Ishikawa (cell line): ENCODE results near the gene SLCO3A1.

Source experiments
- CEBPB ChIP-seq: IDR thresholded peaks from 2 replicates; pipeline ENCODE4 v1.6.1; 2012
- CREB1 ChIP-seq: IDR thresholded peaks from 2 replicates; pipeline ENCODE4 v1.6.1; 2012; ENCODE audit warnings: low read depth
- EP300 ChIP-seq: IDR thresholded peaks from 2 replicates; pipeline ENCODE4 v1.6.1; 2012; ENCODE audit warnings: borderline replicate concordance
- FOXM1 ChIP-seq: IDR thresholded peaks from 2 replicates; pipeline ENCODE4 v1.6.1; 2012; ENCODE audit warnings: low read depth, borderline replicate concordance
- NFIC ChIP-seq: IDR thresholded peaks from 2 replicates; pipeline ENCODE4 v1.6.1; 2012
- RAD21 ChIP-seq: IDR thresholded peaks from 2 replicates; pipeline ENCODE4 v1.6.1; 2012; ENCODE audit warnings: low read depth
- TAF1 ChIP-seq: IDR thresholded peaks from 2 replicates; pipeline ENCODE4 v1.6.1; 2012; ENCODE audit warnings: low read depth, mild to moderate bottlenecking
- TCF12 ChIP-seq: IDR thresholded peaks from 2 replicates; pipeline ENCODE4 v1.6.1; 2012; ENCODE audit warnings: low read depth
- TEAD4 ChIP-seq: IDR thresholded peaks from 2 replicates; pipeline ENCODE4 v1.6.1; 2012
- YY1 ChIP-seq: IDR thresholded peaks from 2 replicates; pipeline ENCODE4 v1.6.1; 2012; ENCODE audit warnings: low read depth
- TF ChIP-seq, protein P1 (sequence below): IDR thresholded peaks from 2 replicates; pipeline ENCODE4 v1.6.1; 2012; ENCODE audit warnings: low read depth, mild to moderate bottlenecking
- TF ChIP-seq, protein P2 (sequence below): IDR thresholded peaks from 2 replicates; pipeline ENCODE4 v1.6.1; 2012
- TF ChIP-seq, protein P3 (sequence below): IDR thresholded peaks from 2 replicates; pipeline ENCODE4 v1.6.1; 2012

DNA sequence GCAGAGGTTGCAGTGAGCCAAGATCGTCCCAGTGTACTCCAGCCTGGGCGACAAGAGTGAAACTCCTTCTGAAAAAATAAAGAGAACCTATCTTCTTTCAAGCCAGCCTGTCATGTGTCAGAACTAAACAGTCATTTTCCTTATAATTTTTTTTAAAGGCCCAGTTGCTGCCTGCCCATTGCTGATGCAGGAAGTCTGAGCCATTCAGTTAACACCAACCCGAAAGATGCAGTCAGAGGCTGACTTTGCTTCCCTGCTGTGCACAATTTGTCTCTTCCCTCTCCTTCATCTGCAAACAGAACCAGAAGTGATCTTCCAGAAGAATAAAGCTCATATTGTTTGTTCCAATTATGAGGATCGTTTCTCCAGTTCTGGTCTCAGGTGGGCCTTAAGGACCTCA is 220.6 kb downstream of the SLCO3A1 start:
- TF ChIP-seq RAD21 (no peak), EP300 (no peak), TCF12 (no peak), CREB1 (no peak), TEAD4 (no peak), FOXM1 (no peak), TAF1 (no peak), YY1 (no peak), NFIC (no peak), CEBPB (no peak)
- TF ChIP-seq, protein P1, sequence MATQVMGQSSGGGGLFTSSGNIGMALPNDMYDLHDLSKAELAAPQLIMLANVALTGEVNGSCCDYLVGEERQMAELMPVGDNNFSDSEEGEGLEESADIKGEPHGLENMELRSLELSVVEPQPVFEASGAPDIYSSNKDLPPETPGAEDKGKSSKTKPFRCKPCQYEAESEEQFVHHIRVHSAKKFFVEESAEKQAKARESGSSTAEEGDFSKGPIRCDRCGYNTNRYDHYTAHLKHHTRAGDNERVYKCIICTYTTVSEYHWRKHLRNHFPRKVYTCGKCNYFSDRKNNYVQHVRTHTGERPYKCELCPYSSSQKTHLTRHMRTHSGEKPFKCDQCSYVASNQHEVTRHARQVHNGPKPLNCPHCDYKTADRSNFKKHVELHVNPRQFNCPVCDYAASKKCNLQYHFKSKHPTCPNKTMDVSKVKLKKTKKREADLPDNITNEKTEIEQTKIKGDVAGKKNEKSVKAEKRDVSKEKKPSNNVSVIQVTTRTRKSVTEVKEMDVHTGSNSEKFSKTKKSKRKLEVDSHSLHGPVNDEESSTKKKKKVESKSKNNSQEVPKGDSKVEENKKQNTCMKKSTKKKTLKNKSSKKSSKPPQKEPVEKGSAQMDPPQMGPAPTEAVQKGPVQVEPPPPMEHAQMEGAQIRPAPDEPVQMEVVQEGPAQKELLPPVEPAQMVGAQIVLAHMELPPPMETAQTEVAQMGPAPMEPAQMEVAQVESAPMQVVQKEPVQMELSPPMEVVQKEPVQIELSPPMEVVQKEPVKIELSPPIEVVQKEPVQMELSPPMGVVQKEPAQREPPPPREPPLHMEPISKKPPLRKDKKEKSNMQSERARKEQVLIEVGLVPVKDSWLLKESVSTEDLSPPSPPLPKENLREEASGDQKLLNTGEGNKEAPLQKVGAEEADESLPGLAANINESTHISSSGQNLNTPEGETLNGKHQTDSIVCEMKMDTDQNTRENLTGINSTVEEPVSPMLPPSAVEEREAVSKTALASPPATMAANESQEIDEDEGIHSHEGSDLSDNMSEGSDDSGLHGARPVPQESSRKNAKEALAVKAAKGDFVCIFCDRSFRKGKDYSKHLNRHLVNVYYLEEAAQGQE = no peak
- TF ChIP-seq, protein P2, sequence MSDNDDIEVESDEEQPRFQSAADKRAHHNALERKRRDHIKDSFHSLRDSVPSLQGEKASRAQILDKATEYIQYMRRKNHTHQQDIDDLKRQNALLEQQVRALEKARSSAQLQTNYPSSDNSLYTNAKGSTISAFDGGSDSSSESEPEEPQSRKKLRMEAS = no peak
- TF ChIP-seq, protein P3, sequence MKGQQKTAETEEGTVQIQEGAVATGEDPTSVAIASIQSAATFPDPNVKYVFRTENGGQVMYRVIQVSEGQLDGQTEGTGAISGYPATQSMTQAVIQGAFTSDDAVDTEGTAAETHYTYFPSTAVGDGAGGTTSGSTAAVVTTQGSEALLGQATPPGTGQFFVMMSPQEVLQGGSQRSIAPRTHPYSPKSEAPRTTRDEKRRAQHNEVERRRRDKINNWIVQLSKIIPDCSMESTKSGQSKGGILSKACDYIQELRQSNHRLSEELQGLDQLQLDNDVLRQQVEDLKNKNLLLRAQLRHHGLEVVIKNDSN = no peak
